NB4 (cell line): ENCODE results near the gene DHX34.
"Not testable (repeated sequence)": the region's sequence is repeated elsewhere in the genome, so short reads cannot be mapped to it uniquely, and the experiment has no call there.

ENCODE experiments used
- DNase-seq: peaks from one replicate; pipeline ENCODE4 v3.0.0; 2010; ENCODE audit warnings: low read depth
- H3K4me3 ChIP-seq: one replicate; pipeline ENCODE4 v1.5.1; 2011; ENCODE audit warnings: mild to moderate bottlenecking, low read depth, low read length, moderate library complexity
- CTCF ChIP-seq: IDR thresholded peaks from one replicate; pipeline ENCODE4 v1.5.1; 2012; ENCODE audit warnings: low read depth, low read length
- MAX ChIP-seq: IDR thresholded peaks from 2 replicates; pipeline ENCODE4 v1.6.1; 2011; ENCODE audit warnings: low read depth, low read length
- MYC ChIP-seq: IDR thresholded peaks from 2 replicates; pipeline ENCODE4 v1.6.1; 2011; ENCODE audit warnings: low read depth, low read length
- POLR2A ChIP-seq: IDR thresholded peaks from 2 replicates; pipeline ENCODE4 v1.6.1; 2011; ENCODE audit warnings: mild to moderate bottlenecking; ENCODE audit not compliant: insufficient read length; ENCODE audit errors: extremely low read depth

DHX34 gene

GRCh38 chr19:47348819-47349795 is at the start of gene DHX34:
TSS of gene DHX34 (plus strand) at chr19:47349315. CDS start at chr19:47353031, 3,716 bp downstream.
- peak within 1 kb of the TSS; percentile 77 for H3K4me3 ChIP-seq
- DNase-seq, result peak; percentile 100
- TF ChIP-seq MYC (peak; percentile 100), MAX (peak; percentile 99), POLR2A (peak; percentile 98), CTCF (peak; percentile 100)

- H3K4me3 ChIP-seq, DNase-seq: not testable (repeated sequence)
Measured at GRCh38 chr19:47300867-47301266, 48.2 kb upstream of the DHX34 start.

- no peak for TF ChIP-seq CTCF
- TF ChIP-seq MAX, result no peak
- no peak for TF ChIP-seq MYC
- no peak for TF ChIP-seq POLR2A
- H3K4me3 ChIP-seq, result no peak overlapping the region
- DNase-seq, result no peak
Measured at GRCh38 chr19:47302249-47302648, 46.9 kb upstream of the DHX34 start.

GRCh38 chr19:47303966-47304365 is 45.1 kb upstream of the DHX34 start:
- no peak for DNase-seq
- TF ChIP-seq POLR2A, result no peak
- TF ChIP-seq MAX, result no peak
- H3K4me3 ChIP-seq, result no peak overlapping the region

- DNase-seq, result peak; percentile 85
- TF ChIP-seq CTCF (peak; percentile 100), MAX (peak; percentile 91), MYC (peak; percentile 70), POLR2A (no peak)
- H3K4me3 ChIP-seq, result no peak overlapping the region
Measured at GRCh38 chr19:47305309-47305751, 43.8 kb upstream of the DHX34 start.

GRCh38 chr19:47306303-47306702 is 42.8 kb upstream of the DHX34 start:
- DNase-seq, result no peak
- peak; percentile 1 for TF ChIP-seq CTCF
- no peak for TF ChIP-seq MYC
- H3K4me3 ChIP-seq, result no peak overlapping the region

- no peak overlapping the region for H3K4me3 ChIP-seq
- peak; percentile 52 for DNase-seq
- TF ChIP-seq MYC (no peak), MAX (no peak), CTCF (no peak), POLR2A (no peak)
Measured at GRCh38 chr19:47309038-47309437, 40.1 kb upstream of the DHX34 start.
